CD4-positive, alpha-beta T cell treated with Interleukin-6 at 100 ng/mL for 8 hours (primary cell): ENCODE results near the gene MEF2D.

ENCODE experiments used
- DNase-seq: peaks from one replicate; pipeline ENCODE4 v3.0.0-alpha.2; 2020; ENCODE audit warnings: mixed read lengths, low spot score

MEF2D gene

GRCh38 chr1:156440654-156441437 lies 59.7 kb downstream of the MEF2D start:
- DNase-seq, result no peak

GRCh38 chr1:156439777-156440183 lies 60.8 kb downstream of the MEF2D start:
- no peak for DNase-seq

- no peak for DNase-seq
These were observed 61.4 kb downstream of the MEF2D start for GRCh38 chr1:156439036-156439776.

- no peak for DNase-seq
These were observed 62.1 kb downstream of the MEF2D start for GRCh38 chr1:156438278-156438987.

- no peak for DNase-seq
These were observed 63.3 kb downstream of the MEF2D start for GRCh38 chr1:156437037-156437867.

GRCh38 chr1:156436141-156437036 lies 64.2 kb downstream of the MEF2D start:
- DNase-seq, result no peak

- DNase-seq, result no peak
These were observed 64.9 kb downstream of the MEF2D start for GRCh38 chr1:156435545-156436140.

GRCh38 chr1:156434989-156435544 lies 65.5 kb downstream of the MEF2D start:
- no peak for DNase-seq

- no peak for DNase-seq
These were observed 67.0 kb downstream of the MEF2D start for GRCh38 chr1:156433602-156434001.

- DNase-seq, result no peak
These were observed 67.5 kb downstream of the MEF2D start for GRCh38 chr1:156433032-156433431.

- DNase-seq, result no peak
These were observed 67.9 kb downstream of the MEF2D start for GRCh38 chr1:156432669-156433018.

GRCh38 chr1:156431769-156432668 lies 68.6 kb downstream of the MEF2D start:
- DNase-seq, result no peak

GRCh38 chr1:156431366-156431765 lies 69.2 kb downstream of the MEF2D start:
- DNase-seq, result no peak

- DNase-seq, result no peak
These were observed 69.7 kb downstream of the MEF2D start for GRCh38 chr1:156430866-156431265.

- DNase-seq, result no peak
These were observed 70.3 kb downstream of the MEF2D start for GRCh38 chr1:156430303-156430702.

GRCh38 chr1:156429313-156430060 lies 71.1 kb downstream of the MEF2D start:
- no peak for DNase-seq

GRCh38 chr1:156428746-156429288 lies 71.8 kb downstream of the MEF2D start:
- no peak for DNase-seq

GRCh38 chr1:156427957-156428356 lies 72.6 kb downstream of the MEF2D start:
- DNase-seq, result no peak
